Right cardiac atrium (tissue), 5 donors: ENCODE measurements around the gene TRIM24. TPM values are rescaled to one million over a fixed set of nuclear protein-coding genes. Genes with fewer than 3 reads are reported as not detected.
"Not testable (repeated sequence)": the region's sequence is repeated elsewhere in the genome, so short reads cannot be mapped to it uniquely, and the experiment has no call there.

Source experiments
- ATAC-seq, 2 donors: fragments of 200-7000 bp; cut with Tn5 transposase; one replicate each; pipeline versions ENCODE4 v1.8.0 to v1.9.1; 2020; ENCODE audit warnings: moderate library complexity in 2 of 2, mild to moderate bottlenecking in 1 of 2
- DNase-seq, 3 donors: peaks; one replicate each; pipeline ENCODE4 v3.0.0-alpha.2; 2020
- H3K27ac ChIP-seq: one replicate; pipeline ENCODE4 v1.5.1; 2013; ENCODE audit warnings: mild to moderate bottlenecking, low read length, control low read depth, moderate library complexity
- H3K27me3 ChIP-seq: one replicate; pipeline ENCODE4 v1.6.1; 2013; ENCODE audit not compliant: control insufficient read depth, insufficient read depth
- H3K4me1 ChIP-seq: one replicate; pipeline ENCODE4 v1.6.1; 2013; ENCODE audit warnings: low read length; ENCODE audit not compliant: control insufficient read depth, insufficient read depth
- H3K4me3 ChIP-seq: one replicate; pipeline ENCODE4 v1.5.1; 2013; ENCODE audit warnings: low read length, control low read depth
- H3K9me3 ChIP-seq: one replicate; pipeline ENCODE4 v1.6.1; 2013; ENCODE audit warnings: low read length; ENCODE audit not compliant: control insufficient read depth
- WGBS: extraction: QIAGEN DNeasy Blood & Tissue Kit; methylation state at CpG from one replicate; pipeline ENCODE4 v1.1.7; 2013; 5-methylcytosine and 5-hydroxymethylcytosine counted together
- intact Hi-C, 4 donors: fragments of 100-400 bp; cut with DNase I; formaldehyde crosslinking; loops; one replicate each; pipeline versions ENCODE4 v1.11.0 to v1.14.0; 2022 to 2023
- polyA plus RNA-seq: library from polyadenylated mRNA; stranded (reverse); fragments of 200-250 nt; gene quantifications from one replicate; pipeline ENCODE4 v1.2.3, GENCODE V29; 2013
- total RNA-seq, 4 donors: library from RNA; stranded (reverse); fragmentation: NEBNext Ultra II Directional; extraction: Animal tissue kit (Norgen Biotek cat#: 25700); gene quantifications; one replicate each; pipeline ENCODE4 v1.2.1, GENCODE V29; 2021
- donor health status: healthy with polysubstance abuse.
- donor health status: DM: no; HTN: yes; CAD: no.
- donor health status: DM: no; HTN: no; CAD: no.
- donor health status: DM: no; HTN: yes; CAD: no; lungs with severe emphysema.
- donor health status: DM: yes; HTN: yes; CAD: no.

The TRIM24 gene
- total and polyA plus RNA-seq, 5 donors = 9.4 to 18.7 (median 18.5) TPM

- peaks cover 1% of the 10 kb centered on the region for H3K4me1 ChIP-seq
- DNase-seq (no peak), ATAC-seq (no peak)
- no peaks in the 10 kb centered on the region for H3K27me3 ChIP-seq
- H3K4me3 ChIP-seq = no peak overlapping the region
- 83% methylated on average over 1 of the region's 1 CpG for WGBS
- no peak overlapping the region for H3K27ac ChIP-seq
- H3K9me3 ChIP-seq = no peaks in the 10 kb centered on the region
- intact Hi-C loops = no loop called here
Observed at GRCh38 chr7:138477581-138477980, 17.5 kb downstream of the TRIM24 start.

GRCh38 chr7:138478499-138478908 is 18.4 kb downstream of the TRIM24 start:
- intact Hi-C loops = no loop called here
- Histone ChIP-seq H3K9me3 (no peaks in the 10 kb centered on the region), H3K27me3 (no peaks in the 10 kb centered on the region), H3K4me3 (no peak overlapping the region), H3K4me1 (peaks cover 1% of the 10 kb centered on the region), H3K27ac (no peak overlapping the region)
- no peak for DNase-seq
- WGBS = 87% methylated on average over 1 of the region's 1 CpG
- ATAC-seq = no peak

DNA sequence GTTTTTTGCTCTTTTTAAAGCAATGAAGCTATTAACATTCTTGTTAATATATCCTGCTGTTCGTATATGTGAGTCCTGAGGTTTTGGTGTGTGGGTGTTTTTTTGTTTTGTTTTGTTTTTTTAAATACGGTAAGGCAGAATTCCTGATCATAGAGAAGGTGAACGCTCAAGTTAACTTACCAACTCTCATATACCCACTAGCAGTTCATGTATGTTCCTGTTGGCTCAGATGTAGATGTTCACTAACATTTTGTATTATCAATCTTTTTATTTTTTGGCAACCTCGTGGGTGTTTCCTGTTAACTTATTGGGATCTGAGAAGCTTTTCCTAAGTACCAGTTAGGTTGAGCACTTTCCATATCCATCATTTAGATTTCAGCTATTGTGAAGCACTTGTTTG is 20.5 kb downstream of the TRIM24 start:
- Histone ChIP-seq H3K27ac (no peak overlapping the region), H3K9me3 (no peaks in the 10 kb centered on the region), H3K4me3 (no peak overlapping the region), H3K27me3 (no peaks in the 10 kb centered on the region), H3K4me1 (peaks cover 1% of the 10 kb centered on the region)
- intact Hi-C loops = no loop called here
- ATAC-seq (no peak), DNase-seq (no peak)
- 59% methylated on average over 4 of the region's 4 CpGs for WGBS

DNA sequence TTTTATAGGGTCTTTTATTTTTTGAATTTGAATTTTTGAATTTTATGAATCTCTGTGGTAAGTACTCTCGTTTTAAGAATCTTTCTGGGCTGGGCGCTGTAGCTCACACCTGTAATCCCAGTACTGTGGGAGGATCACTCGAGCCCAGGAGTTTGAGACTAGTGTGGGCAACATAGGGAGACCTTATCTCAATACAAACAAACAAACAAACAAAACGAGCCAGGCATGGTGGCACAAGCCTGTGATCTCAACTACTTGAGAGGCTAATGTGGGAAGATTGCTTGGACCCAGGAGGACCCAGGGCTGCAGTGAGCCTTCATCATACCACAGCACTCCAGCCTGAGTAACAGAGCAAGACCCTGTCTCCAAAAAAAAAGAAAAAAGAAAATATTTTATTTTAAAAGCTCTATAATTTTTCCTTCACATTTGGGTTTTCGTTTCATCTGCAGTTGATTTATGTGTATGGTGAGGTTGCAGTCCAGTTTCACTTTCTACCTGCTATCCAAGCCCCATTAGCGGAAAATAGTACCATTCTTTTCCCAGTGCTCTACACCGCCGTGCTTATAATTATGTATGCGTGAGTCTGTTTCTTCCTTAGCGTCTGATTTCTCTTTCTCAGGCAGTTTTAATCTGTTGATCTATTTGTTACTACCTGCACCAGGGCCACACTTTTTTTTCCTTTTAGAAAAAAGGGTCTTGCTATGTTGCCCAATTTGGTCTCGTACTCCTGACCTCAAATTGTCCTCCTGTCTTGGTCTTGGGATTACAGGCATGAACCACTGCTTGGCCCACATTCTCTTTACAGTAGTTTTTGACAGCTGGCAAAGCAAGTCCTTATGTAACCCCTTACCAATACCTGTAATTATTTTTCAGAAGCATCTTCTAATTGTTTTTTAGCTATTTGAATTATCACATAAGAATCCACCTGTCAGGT is 21.7 kb downstream of the TRIM24 start:
- ATAC-seq (no peak), DNase-seq (no peak)
- no peaks in the 10 kb centered on the region for H3K9me3 ChIP-seq
- H3K4me1 ChIP-seq = peaks cover 1% of the 10 kb centered on the region
- WGBS = 83% methylated on average over 11 of the region's 11 CpGs
- H3K27me3 ChIP-seq = no peaks in the 10 kb centered on the region
- intact Hi-C loops = no loop called here
- no peak overlapping the region for H3K4me3 ChIP-seq
- no peak overlapping the region for H3K27ac ChIP-seq

GRCh38 chr7:138483531-138483930 is 23.5 kb downstream of the TRIM24 start:
- Histone ChIP-seq H3K27ac (no peak overlapping the region), H3K9me3 (no peaks in the 10 kb centered on the region), H3K4me1 (peaks cover 1% of the 10 kb centered on the region), H3K27me3 (no peaks in the 10 kb centered on the region), H3K4me3 (no peak overlapping the region)
- ATAC-seq = no peak
- 92% methylated on average over 2 of the region's 2 CpGs for WGBS
- intact Hi-C loops = no loop called here
- no peak for DNase-seq

DNA sequence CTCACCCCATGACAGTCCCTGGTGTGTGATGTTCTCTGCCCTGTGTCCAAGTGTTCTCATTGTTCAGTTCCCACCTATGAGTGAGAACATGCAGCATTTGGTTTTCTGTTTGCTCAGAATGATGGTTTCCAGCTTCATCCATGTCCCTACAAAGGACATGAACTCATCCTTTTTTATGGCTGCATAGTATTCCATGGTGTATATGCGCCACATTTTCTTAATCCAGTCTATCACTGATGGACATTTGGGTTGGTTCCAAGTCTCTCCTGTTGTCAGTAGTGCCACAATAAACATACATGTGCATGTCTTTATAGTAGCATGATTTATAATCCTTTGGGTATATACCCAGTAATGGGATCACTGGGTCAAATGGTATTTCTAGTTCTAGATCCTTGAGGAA is 25.4 kb downstream of the TRIM24 start:
- ATAC-seq, H3K9me3 ChIP-seq, H3K27ac ChIP-seq, intact Hi-C loops, DNase-seq, H3K4me1 ChIP-seq, H3K27me3 ChIP-seq, H3K4me3 ChIP-seq: not testable (repeated sequence)
- 100% methylated on average over 1 of the region's 1 CpG for WGBS

DNA sequence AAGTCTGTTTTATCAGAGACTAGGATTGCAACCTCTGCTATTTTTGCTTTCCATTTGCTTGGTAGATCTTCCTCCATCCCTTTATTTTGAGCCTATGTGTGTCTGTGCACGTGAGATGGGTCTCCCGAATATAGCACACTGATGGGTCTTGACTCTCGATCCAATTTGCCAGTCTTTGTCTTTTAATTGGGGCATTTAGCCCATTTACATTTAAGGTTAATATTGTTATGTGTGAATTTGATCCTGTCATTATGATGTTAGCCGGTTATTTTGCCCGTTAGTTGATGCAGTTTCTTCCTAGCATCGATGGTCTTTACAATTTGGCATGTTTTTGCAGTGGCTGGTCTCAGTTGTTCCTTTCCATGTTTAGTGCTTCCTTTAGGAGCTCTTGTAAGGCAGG is 29.1 kb downstream of the TRIM24 start:
- H3K27ac ChIP-seq, H3K27me3 ChIP-seq, H3K4me3 ChIP-seq, H3K4me1 ChIP-seq, ATAC-seq, DNase-seq, intact Hi-C loops, H3K9me3 ChIP-seq: not testable (repeated sequence)
- 92% methylated on average over 6 of the region's 6 CpGs for WGBS

GRCh38 chr7:138491612-138492386 is 31.7 kb downstream of the TRIM24 start:
- intact Hi-C loops = no loop called here
- no peak overlapping the region for H3K4me3 ChIP-seq
- no peaks in the 10 kb centered on the region for H3K27me3 ChIP-seq
- H3K27ac ChIP-seq = no peak overlapping the region
- 86% methylated on average over 4 of the region's 4 CpGs for WGBS
- no peak for ATAC-seq
- DNase-seq = no peak
- no peaks in the 10 kb centered on the region for H3K9me3 ChIP-seq
- peaks cover 2% of the 10 kb centered on the region for H3K4me1 ChIP-seq

DNA sequence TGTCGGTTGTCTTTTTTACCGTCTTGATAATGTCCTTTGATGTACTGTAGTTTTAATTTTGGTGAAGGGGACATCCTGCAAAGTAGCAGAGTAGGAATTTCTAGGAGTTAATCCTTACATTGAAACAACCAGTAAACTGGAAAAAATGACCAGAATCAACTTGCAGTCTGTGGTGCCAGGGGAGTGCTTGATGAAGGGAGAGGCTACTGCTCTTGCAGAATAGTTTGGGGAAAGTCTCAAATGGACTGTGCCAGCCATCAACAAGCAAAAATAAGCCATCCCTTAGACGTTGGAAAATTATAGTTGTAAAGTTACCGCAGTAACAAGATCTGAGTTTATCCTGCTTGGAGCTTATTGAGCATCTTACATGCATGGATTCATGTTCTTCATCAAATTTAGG is 32.4 kb downstream of the TRIM24 start:
- no peak overlapping the region for H3K4me3 ChIP-seq
- ATAC-seq (no peak), DNase-seq (no peak)
- H3K9me3 ChIP-seq = no peaks in the 10 kb centered on the region
- WGBS = 82% methylated on average over 4 of the region's 4 CpGs
- H3K4me1 ChIP-seq = peaks cover 2% of the 10 kb centered on the region
- no peak overlapping the region for H3K27ac ChIP-seq
- H3K27me3 ChIP-seq = no peaks in the 10 kb centered on the region
- intact Hi-C loops = no loop called here

GRCh38 chr7:138493535-138493934 is 33.5 kb downstream of the TRIM24 start:
- DNase-seq (no peak), ATAC-seq (no peak)
- intact Hi-C loops = no loop called here
- Histone ChIP-seq H3K4me3 (no peak overlapping the region), H3K9me3 (no peaks in the 10 kb centered on the region), H3K27ac (no peak overlapping the region), H3K27me3 (no peaks in the 10 kb centered on the region), H3K4me1 (peaks cover 2% of the 10 kb centered on the region)
- WGBS = 83% methylated on average over 3 of the region's 3 CpGs

DNA sequence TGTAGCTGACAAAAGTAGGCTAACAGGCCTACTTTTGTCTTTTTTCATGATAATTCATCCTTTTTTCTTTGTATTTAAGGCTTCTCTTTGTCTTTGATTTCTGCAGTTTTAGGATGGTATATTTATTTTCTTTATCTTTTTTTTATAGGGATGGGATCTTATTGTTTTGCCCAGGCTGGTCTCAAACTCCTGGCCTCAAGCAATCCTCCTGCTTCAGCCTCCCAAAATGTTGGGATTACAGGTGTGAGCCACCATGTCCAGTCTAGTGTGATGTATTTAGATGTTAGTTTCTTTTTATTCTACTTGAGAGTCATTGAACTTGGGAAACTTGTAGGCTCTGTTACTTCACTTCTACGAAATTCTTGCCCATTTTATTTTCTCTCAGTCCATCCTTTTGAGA is 35.4 kb downstream of the TRIM24 start:
- H3K27me3 ChIP-seq = no peaks in the 10 kb centered on the region
- no peak for ATAC-seq
- intact Hi-C loops = no loop called here
- WGBS = 94% methylated on average over 1 of the region's 1 CpG
- peaks cover 2% of the 10 kb centered on the region for H3K4me1 ChIP-seq
- no peak overlapping the region for H3K4me3 ChIP-seq
- no peak for DNase-seq
- H3K27ac ChIP-seq = no peak overlapping the region
- H3K9me3 ChIP-seq = no peaks in the 10 kb centered on the region
